Endothelial cell (in vitro differentiated cells): ENCODE results near the gene SCYL1. TPM values are rescaled to one million over a fixed set of nuclear protein-coding genes. Genes with fewer than 3 reads are reported as not detected.
"Not testable (repeated sequence)": the region's sequence is repeated elsewhere in the genome, so short reads cannot be mapped to it uniquely, and the experiment has no call there.

Source experiments
- DNase-seq: peaks from one replicate; pipeline ENCODE4 v3.0.0; 2021; ENCODE audit warnings: low spot score
- H3K27ac Mint-ChIP-seq: one replicate; pipeline ENCODE4 v1.8.0; 2021; ENCODE audit warnings: mixed read lengths, inconsistent platforms; ENCODE audit not compliant: unreplicated experiment
- H3K27me3 Mint-ChIP-seq: one replicate; pipeline ENCODE4 v1.8.0; 2021; ENCODE audit warnings: mild to moderate bottlenecking, moderate library complexity, mixed read lengths, inconsistent platforms; ENCODE audit not compliant: unreplicated experiment
- H3K36me3 Mint-ChIP-seq: one replicate; pipeline ENCODE4 v1.8.0; 2021; ENCODE audit warnings: mild to moderate bottlenecking, low read depth, mixed read lengths, inconsistent platforms; ENCODE audit not compliant: unreplicated experiment
- H3K4me1 Mint-ChIP-seq: one replicate; pipeline ENCODE4 v1.8.0; 2021; ENCODE audit warnings: mild to moderate bottlenecking, mixed read lengths, inconsistent platforms; ENCODE audit not compliant: unreplicated experiment
- H3K4me3 Mint-ChIP-seq: one replicate; pipeline ENCODE4 v1.8.0; 2021; ENCODE audit warnings: mild to moderate bottlenecking, mixed read lengths, inconsistent platforms; ENCODE audit not compliant: unreplicated experiment
- H3K9me3 Mint-ChIP-seq: one replicate; pipeline ENCODE4 v1.8.0; 2021; ENCODE audit warnings: mixed read lengths, inconsistent platforms; ENCODE audit not compliant: unreplicated experiment
- CTCF ChIP-seq: fragments of 200-600 bp; sonication (generic); IDR thresholded peaks from one replicate; pipeline ENCODE4 v1.5.0; 2021; ENCODE audit warnings: antibody characterized with exemption; ENCODE audit not compliant: unreplicated experiment
- total RNA-seq: library from RNA; stranded (reverse); fragmentation: NEBNext Ultra II Directional; extraction: Animal tissue kit (Norgen Biotek cat#: 25700); gene quantifications from one replicate; pipeline ENCODE4 v1.2.1, GENCODE V29; 2021; ENCODE audit not compliant: unreplicated experiment

SCYL1 gene
- total RNA-seq, 1 donor from 2014 or later = 99.1 TPM

GRCh38 chr11:65506772-65507505 is 17.9 kb upstream of the SCYL1 start:
- DNase-seq = no peak
- no peak for TF ChIP-seq CTCF
- Mint-ChIP-seq H3K27me3 (peaks cover 10% of the 10 kb centered on the region), H3K4me3 (peak overlapping the region; percentile 64), H3K36me3 (peaks cover 29% of the 10 kb centered on the region), H3K4me1 (peaks cover 31% of the 10 kb centered on the region), H3K27ac (peak overlapping the region; percentile 75), H3K9me3 (no peaks in the 10 kb centered on the region)

GRCh38 chr11:65512311-65512710 is 12.6 kb upstream of the SCYL1 start:
- not testable (repeated sequence) for H3K4me1 Mint-ChIP-seq, H3K36me3 Mint-ChIP-seq, H3K4me3 Mint-ChIP-seq, H3K9me3 Mint-ChIP-seq, H3K27ac Mint-ChIP-seq, DNase-seq, H3K27me3 Mint-ChIP-seq

- Mint-ChIP-seq H3K4me3 (no peak overlapping the region), H3K27ac (no peak overlapping the region)
- TF ChIP-seq CTCF = no peak
Measured at GRCh38 chr11:65516135-65516968, 8.5 kb upstream of the SCYL1 start.

GRCh38 chr11:65518941-65519549 is 5.8 kb upstream of the SCYL1 start:
- not testable (repeated sequence) for DNase-seq, H3K9me3 Mint-ChIP-seq, H3K27me3 Mint-ChIP-seq, H3K36me3 Mint-ChIP-seq, H3K27ac Mint-ChIP-seq, H3K4me3 Mint-ChIP-seq
- peaks cover 28% of the 10 kb centered on the region for H3K4me1 Mint-ChIP-seq

More at GRCh38 chr11:65516135-65516968, 8.5 kb upstream of the SCYL1 start:
- Mint-ChIP-seq H3K27me3 (peaks cover 4% of the 10 kb centered on the region), H3K9me3 (no peaks in the 10 kb centered on the region), H3K36me3 (no peaks in the 10 kb centered on the region), H3K4me1 (peaks cover 2% of the 10 kb centered on the region)
- DNase-seq = no peak

- H3K36me3 Mint-ChIP-seq, DNase-seq, H3K9me3 Mint-ChIP-seq, H3K27me3 Mint-ChIP-seq, H3K4me3 Mint-ChIP-seq: not testable (repeated sequence)
- Mint-ChIP-seq H3K27ac (peak overlapping the region; percentile 87), H3K4me1 (peaks cover 38% of the 10 kb centered on the region)
Measured at GRCh38 chr11:65521777-65522521, 2.9 kb upstream of the SCYL1 start.

GRCh38 chr11:65522718-65523630 is 1.9 kb upstream of the SCYL1 start:
- Mint-ChIP-seq H3K27ac (peak overlapping the region; percentile 96), H3K4me1 (peaks cover 43% of the 10 kb centered on the region)

GRCh38 chr11:65523631-65523968 is 1.3 kb upstream of the SCYL1 start:
- Mint-ChIP-seq H3K27ac (peak overlapping the region; percentile 96), H3K4me3 (peak overlapping the region; percentile 90)

More at GRCh38 chr11:65522718-65523630, 1.9 kb upstream of the SCYL1 start:
- DNase-seq, H3K36me3 Mint-ChIP-seq, H3K9me3 Mint-ChIP-seq, H3K27me3 Mint-ChIP-seq: not testable (repeated sequence)
- H3K4me3 Mint-ChIP-seq = peak overlapping the region; percentile 90

More at GRCh38 chr11:65523631-65523968, 1.3 kb upstream of the SCYL1 start:
- H3K27me3 Mint-ChIP-seq, DNase-seq, H3K9me3 Mint-ChIP-seq, H3K36me3 Mint-ChIP-seq: not testable (repeated sequence)
- H3K4me1 Mint-ChIP-seq = peaks cover 43% of the 10 kb centered on the region
